Occipital lobe (tissue), 2 donors: ENCODE data around the gene BCAS4. TPM values are rescaled to one million over a fixed set of nuclear protein-coding genes. Genes with fewer than 3 reads are reported as not detected.
"Not testable (repeated sequence)": the region's sequence is repeated elsewhere in the genome, so short reads cannot be mapped to it uniquely, and the experiment has no call there.

Source experiments
- DNase-seq: peaks from one replicate; lab custom pipeline; 2025; lab: John Stamatoyannopoulos, UW
- total RNA-seq: library from RNA; depleted of rRNA; stranded (reverse); fragments of >200 nt; gene quantifications from one replicate; pipeline ENCODE4 v1.2.3, GENCODE V29; 2014

Gene BCAS4
- total RNA-seq, 1 donor from 2014 or later = 9.8 TPM

- DNase-seq = no peak
Observed at GRCh38 chr20:50799176-50799889, 4.5 kb downstream of the BCAS4 start.

GRCh38 chr20:50799890-50800550, 5.2 kb downstream of the BCAS4 start:
- DNase-seq = no peak

GRCh38 chr20:50800986-50801746, 6.3 kb downstream of the BCAS4 start:
- DNase-seq = not testable (repeated sequence)

GRCh38 chr20:50801747-50802125, 6.9 kb downstream of the BCAS4 start:
- DNase-seq = no peak

GRCh38 chr20:50802289-50802688, 7.4 kb downstream of the BCAS4 start:
- no peak for DNase-seq

- DNase-seq = no peak
Observed at GRCh38 chr20:50804437-50805348, 9.8 kb downstream of the BCAS4 start.

GRCh38 chr20:50805349-50805684, 10.5 kb downstream of the BCAS4 start:
- no peak for DNase-seq

GRCh38 chr20:50806126-50806768, 11.4 kb downstream of the BCAS4 start:
- no peak for DNase-seq

GRCh38 chr20:50810063-50810462, 15.2 kb downstream of the BCAS4 start:
- DNase-seq = no peak

- DNase-seq = no peak
Observed at GRCh38 chr20:50810842-50811241, 16.0 kb downstream of the BCAS4 start.

GRCh38 chr20:50813101-50813643, 18.3 kb downstream of the BCAS4 start:
- no peak for DNase-seq

GRCh38 chr20:50813801-50814200, 18.9 kb downstream of the BCAS4 start:
- no peak for DNase-seq

GRCh38 chr20:50814438-50815161, 19.7 kb downstream of the BCAS4 start:
- DNase-seq = no peak

- DNase-seq = no peak
Observed at GRCh38 chr20:50815162-50815989, 20.5 kb downstream of the BCAS4 start.

GRCh38 chr20:50817776-50818172, 22.9 kb downstream of the BCAS4 start:
- DNase-seq = no peak

- DNase-seq = no peak
Observed at GRCh38 chr20:50819349-50819748, 24.5 kb downstream of the BCAS4 start.

- no peak for DNase-seq
Observed at GRCh38 chr20:50820515-50821256, 25.8 kb downstream of the BCAS4 start.

- no peak for DNase-seq
Observed at GRCh38 chr20:50821257-50821921, 26.5 kb downstream of the BCAS4 start.
